Adrenal gland (tissue), 5 donors: ENCODE measurements around the gene IGSF9.

ENCODE experiments used
- POLR2A ChIP-seq, 2 donors: fragments of 450-650 bp; IDR thresholded peaks; one replicate each; pipeline ENCODE4 v1.6.1; 2017; ENCODE audit warnings: antibody characterized with exemption in 2 of 2, mild to moderate bottlenecking in 2 of 2, moderate library complexity in 1 of 2
- TF ChIP-seq, protein P1 (sequence below), 6 experiments: fragments of 450-650 bp in 4 of 6; fragments of 200-600 bp in 2 of 6; sonication (generic) in 1 of 6; IDR thresholded peaks; 1 replicate in 5 of 6; 2 replicates in 1 of 6; pipeline versions ENCODE4 v1.5.1 to v1.8.0; 2016 to 2021; ENCODE audit warnings: antibody characterized with exemption in 6 of 6, mild to moderate bottlenecking in 2 of 6, moderate library complexity in 1 of 6
- donor health status: DM: no; HTN: no; CAD: no.

DNA sequence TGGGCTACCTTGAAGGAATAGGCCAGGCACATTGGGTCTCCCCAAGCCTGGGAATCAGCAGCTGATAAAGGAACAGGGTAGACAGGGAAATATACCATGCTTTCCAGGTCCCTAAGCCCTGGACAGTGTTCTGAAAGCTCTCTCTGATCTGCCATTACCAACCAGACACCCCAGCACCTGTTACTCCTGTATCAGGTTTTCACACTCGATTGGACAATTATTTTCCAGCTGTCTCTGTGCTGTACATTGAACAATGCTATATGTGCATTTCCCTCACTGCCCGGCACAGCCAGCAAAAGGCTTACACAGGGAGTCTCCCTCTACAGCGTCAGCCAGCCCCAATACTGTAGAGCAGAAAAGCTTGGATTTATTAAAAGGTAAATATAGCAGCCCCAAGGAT, 50.1 kb downstream of the IGSF9 start:
- TF ChIP-seq, protein P1, sequence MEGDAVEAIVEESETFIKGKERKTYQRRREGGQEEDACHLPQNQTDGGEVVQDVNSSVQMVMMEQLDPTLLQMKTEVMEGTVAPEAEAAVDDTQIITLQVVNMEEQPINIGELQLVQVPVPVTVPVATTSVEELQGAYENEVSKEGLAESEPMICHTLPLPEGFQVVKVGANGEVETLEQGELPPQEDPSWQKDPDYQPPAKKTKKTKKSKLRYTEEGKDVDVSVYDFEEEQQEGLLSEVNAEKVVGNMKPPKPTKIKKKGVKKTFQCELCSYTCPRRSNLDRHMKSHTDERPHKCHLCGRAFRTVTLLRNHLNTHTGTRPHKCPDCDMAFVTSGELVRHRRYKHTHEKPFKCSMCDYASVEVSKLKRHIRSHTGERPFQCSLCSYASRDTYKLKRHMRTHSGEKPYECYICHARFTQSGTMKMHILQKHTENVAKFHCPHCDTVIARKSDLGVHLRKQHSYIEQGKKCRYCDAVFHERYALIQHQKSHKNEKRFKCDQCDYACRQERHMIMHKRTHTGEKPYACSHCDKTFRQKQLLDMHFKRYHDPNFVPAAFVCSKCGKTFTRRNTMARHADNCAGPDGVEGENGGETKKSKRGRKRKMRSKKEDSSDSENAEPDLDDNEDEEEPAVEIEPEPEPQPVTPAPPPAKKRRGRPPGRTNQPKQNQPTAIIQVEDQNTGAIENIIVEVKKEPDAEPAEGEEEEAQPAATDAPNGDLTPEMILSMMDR (IDR thresholded peaks at IDR 0.05) = no peak
- no peak for TF ChIP-seq POLR2A (IDR thresholded peaks at IDR 0.05)
